NK-92 (cell line): ENCODE results near the gene PCDHGA6.

ENCODE experiments used
- DNase-seq: peaks from one replicate; lab custom pipeline; 2025; ENCODE audit not compliant: unreplicated experiment; lab: John Stamatoyannopoulos, UW

The PCDHGA6 gene

GRCh38 chr5:141419074-141419880 is 45.6 kb downstream of the PCDHGA6 start:
- DNase-seq = no peak

DNA sequence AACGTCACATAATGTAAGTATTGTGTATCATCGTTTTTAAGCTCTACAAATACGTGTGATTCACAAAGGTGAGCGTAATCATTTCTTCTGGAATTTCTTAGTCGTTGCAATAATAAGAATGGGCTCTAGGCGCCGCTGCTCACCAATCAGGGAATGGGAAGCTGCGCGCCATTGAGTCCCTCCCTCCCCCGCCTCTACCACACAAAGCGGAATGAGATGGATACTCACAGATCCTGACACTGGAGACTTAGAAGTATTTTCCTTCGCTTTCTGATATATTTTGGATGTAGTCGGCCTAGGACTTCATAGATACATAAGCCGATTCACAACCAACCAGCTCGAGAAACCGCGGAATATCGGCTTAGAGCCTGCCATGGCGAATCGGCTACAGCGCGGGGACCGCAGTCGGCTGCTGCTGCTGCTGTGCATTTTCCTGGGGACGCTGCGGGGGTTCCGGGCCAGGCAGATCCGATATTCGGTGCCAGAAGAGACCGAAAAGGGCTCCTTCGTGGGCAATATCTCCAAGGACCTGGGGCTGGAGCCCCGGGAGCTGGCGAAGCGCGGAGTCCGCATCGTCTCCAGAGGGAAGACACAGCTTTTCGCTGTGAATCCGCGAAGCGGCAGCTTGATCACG is 47.3 kb downstream of the PCDHGA6 start, which contains the start of gene PCDHGA11:
Gene PCDHGA11, plus strand, starts transcription at position 197 of the 634 bp plus-strand sequence. Its CDS starts 177 bp downstream, at position 374.
- DNase-seq = no peak

DNA sequence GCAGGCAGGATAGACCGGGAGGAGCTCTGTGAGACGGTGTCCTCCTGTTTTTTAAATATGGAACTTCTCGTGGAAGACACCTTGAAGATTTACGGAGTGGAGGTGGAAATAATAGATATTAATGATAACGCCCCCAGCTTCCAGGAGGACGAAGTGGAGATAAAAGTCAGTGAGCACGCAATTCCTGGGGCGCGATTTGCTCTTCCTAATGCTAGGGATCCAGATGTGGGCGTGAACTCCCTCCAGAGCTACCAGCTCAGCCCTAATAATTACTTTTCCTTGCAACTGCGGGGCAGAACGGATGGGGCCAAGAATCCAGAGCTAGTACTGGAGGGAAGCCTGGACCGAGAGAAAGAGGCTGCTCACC is 47.8 kb downstream of the PCDHGA6 start:
- no peak for DNase-seq

GRCh38 chr5:141422742-141423291 is 49.1 kb downstream of the PCDHGA6 start:
- no peak for DNase-seq

GRCh38 chr5:141427783-141428426 is 54.2 kb downstream of the PCDHGA6 start:
- DNase-seq = no peak
